HG02870 (cell line): ENCODE results near the gene FOXG1.

ENCODE experiments used
- ATAC-seq: cut with Tn5 transposase; IDR thresholded peaks from one replicate; pipeline ENCODE4 v1.9.1; 2021; ENCODE audit warnings: mild to moderate bottlenecking, moderate library complexity; ENCODE audit not compliant: unreplicated experiment

FOXG1 gene

DNA sequence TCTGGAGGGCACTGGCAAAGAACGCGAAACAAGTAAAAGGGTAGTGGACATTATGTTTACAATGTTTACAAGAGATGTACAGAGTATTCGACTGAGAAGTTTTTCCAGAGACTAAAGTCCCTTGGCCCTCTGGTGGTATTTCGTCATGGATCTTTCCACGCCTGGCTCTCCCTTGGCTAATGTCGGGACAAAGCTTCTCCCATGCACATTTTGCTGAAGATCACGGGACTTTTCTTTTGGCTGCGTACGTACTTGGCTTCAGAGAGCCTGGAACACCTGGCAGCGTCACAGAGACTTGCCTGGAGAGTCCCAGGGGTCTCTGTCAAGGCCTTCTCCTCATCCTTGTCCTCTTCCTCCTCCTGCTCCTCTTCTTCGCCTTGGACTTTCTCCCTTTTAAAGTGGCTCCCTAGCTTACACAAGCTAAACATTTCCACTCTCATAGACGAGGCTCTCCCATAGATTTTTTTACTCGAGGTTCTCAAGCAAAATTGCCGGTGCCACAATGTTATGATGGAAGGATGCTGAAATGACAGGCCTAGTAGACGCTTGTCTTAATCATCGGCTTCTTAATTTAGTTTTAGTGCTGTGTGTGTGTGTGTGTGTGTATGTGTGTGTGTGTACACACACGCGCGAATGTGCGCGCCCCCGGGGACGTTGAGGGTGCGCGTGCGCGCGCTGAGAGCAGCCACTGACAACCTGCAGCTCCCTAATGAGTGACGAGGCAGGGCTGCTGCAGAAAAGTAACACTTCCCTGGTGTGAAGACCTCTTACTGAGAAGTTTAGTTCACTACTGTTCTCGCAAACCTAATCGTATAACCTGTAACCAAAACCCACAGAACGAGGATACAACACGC, 4.9 kb upstream of the FOXG1 start:
- ATAC-seq, result no peak

DNA sequence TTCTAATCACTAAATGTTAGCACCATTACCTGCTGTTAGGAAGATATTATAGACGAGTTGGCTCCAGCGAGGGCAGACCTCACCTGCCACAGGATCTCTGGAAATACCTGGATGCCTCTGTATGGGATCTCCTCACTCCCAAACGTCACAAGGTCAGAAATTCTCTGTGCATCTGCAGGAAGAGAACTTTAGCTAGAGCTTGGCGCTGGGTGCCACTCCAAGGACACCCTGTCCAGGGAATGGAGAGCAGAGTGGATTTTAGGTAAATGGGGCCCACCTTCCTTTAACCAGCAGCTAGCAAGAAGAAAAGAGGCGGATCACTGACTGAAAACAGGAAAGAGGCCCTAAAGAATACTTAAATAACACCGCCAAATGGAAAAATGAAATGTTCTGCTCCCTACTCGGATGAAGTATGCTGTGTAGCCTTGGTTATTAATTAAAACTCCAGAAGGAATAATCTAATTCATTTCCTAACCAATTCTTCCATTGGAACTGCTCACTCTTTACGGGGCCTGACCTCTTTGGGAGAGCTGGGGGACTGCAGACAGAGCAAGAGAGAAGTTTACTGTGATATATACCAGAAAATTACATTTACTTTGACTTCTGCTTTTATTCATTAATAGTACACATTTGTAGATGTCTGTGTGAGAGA, 4.2 kb upstream of the FOXG1 start:
- no peak for ATAC-seq

DNA sequence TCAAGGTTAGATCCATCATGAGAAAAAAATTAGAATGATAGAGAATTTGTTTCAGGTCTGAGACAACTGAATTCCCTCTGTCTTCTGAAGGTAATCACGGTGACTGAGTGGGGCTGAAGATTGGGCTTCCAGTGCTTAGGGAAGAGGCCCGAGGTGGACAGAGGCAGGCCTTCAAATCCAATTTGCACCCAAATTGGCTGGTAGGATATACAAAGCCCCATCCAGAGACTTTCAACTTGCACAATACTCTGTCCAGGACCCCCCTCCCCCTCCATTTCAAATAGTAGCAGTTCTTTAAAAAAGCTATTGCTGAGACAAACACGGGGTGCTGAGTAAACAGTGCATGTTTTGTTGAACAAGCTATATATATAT, 3.6 kb upstream of the FOXG1 start:
- ATAC-seq, result no peak

DNA sequence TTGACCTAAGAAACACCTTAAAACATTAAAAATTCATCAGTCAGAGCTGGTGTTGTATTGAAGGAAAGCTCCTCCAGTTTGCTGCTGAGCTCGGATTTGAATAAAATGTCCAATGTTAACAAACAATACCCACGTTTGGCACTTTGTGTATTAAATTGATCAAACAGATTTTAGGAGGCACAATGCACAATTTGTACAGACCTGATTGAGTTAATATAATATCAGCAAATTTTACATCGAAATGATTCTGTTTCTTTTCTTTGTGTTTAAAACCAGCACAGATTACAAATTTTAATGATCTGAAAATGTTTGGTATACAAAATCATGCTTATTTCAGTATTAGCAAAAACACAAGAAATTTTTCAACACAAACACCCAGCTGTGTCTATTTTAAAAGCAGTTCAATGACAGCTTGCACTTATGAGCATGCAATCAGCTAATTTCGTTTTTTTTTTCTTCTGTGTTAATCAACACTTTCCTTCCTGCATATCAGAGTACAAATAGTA, 2.8 kb upstream of the FOXG1 start:
- no peak for ATAC-seq

DNA sequence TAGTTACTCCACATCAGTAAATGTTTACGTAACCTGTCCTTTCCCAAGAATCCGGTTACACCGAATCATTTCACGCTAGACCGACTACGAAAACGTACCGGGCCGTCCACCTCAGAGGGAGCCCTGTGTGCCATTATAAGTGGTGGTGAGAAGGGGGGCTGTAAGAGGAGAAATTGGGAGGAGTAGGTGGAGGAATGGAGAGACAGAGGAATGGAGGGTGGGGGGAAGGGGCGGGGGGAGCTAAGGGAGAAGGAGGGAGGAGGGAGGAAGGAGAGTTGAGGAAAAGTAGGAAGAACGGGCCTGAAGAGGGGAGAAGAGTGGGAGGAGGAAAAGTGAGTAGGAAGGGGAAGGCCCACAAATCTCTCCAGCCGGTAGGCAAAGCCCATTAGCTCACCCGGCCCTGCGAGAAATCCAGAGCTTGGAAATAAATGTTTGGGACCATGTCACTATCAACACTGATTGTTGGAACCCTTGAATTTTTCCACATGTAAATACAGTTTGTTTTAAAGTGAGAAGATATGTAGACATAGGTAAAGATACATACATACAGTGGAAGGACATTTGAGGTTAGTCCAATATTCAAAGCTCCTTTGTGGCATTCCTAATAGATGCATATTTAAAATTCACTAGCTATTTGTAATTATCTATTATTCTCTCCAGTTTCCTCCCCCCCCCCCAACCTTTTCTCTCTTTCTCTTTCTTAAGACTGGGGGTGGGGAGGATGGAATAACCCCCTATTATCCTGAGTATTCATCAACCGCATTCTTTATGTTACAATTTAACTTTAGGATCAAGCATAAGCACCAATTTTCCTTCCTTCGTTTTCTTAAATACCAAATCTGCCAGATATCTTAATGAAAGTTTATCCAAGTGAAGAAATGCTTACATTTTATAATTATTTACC, 2.1 kb upstream of the FOXG1 start:
- no peak for ATAC-seq

DNA sequence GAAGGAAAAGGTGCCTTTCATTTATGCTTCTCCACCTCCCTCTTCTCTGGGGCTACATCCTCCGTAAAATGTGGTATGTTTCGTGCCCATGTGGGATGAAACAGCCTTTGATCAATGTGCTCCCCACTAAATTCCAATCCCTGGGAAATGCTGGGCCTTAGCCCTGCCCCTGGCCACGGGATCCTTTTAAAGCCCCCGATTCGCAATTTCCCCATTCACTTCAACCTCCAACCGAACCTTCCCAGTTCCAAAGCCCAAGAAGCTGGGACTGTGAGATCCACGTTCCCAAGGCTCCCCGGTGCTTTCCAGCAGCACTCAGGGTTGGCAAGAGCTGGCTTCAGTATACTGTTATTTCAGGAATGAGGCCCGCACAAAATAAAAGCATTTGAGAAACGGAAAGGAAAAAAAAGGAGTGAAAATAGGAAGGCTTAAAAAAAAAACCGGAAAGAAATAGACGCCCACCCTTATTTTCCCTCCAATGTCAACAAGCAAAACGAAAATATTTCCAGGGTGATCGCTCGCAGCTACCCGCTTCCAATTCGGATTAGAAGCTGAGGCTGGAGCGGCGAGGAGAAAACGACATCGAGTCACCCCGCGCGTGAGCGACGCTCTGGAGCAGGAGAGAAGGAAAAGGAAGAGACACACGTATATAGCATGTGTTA, 1.3 kb upstream of the FOXG1 start:
- ATAC-seq, result no peak

DNA sequence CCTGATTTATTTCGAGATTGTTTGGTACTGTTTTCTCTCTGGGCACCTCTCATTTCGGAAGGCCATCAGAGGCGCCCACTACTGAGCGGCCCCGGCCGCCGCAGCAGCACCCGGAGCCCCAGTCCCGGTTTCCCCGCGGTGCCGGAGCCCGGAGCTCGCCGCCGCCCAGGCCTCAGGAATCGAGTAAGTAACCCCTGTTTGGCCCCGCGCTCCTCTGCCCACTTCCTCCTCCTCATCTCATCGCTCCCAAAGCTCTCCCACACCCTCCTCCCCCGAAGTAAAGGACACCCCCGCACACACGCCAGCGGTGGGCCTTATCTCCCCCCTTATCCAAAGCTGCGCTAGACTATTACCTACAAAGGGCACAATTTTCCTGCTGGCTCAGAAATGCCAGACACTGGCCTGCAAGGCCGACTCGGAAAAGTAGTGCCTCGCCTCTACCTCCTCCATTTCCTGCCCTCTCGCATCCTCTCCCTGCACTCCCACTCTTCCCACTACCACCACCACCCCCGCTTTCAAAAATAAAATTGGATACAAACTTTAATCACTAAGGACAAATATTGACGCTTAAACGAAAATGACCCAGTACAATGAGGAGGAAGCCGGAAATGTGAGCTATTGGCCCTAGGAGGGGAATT, 637 bp upstream of the FOXG1 start:
- peak; percentile 31 for ATAC-seq

DNA sequence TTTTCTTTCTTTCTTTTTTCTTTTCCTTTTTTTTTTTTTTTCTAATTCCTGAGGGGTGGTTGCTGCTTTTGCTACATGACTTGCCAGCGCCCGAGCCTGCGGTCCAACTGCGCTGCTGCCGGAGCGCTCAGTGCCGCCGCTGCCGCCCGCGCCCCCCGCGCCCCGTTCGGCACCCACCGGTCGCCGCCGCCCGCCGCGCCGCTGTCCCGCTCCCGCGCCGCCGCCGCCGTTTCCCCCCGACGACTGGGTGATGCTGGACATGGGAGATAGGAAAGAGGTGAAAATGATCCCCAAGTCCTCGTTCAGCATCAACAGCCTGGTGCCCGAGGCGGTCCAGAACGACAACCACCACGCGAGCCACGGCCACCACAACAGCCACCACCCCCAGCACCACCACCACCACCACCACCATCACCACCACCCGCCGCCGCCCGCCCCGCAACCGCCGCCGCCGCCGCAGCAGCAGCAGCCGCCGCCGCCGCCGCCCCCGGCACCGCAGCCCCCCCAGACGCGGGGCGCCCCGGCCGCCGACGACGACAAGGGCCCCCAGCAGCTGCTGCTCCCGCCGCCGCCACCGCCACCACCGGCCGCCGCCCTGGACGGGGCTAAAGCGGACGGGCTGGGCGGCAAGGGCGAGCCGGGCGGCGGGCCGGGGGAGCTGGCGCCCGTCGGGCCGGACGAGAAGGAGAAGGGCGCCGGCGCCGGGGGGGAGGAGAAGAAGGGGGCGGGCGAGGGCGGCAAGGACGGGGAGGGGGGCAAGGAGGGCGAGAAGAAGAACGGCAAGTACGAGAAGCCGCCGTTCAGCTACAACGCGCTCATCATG, 654 bp downstream of the FOXG1 start:
- ATAC-seq, result no peak

DNA sequence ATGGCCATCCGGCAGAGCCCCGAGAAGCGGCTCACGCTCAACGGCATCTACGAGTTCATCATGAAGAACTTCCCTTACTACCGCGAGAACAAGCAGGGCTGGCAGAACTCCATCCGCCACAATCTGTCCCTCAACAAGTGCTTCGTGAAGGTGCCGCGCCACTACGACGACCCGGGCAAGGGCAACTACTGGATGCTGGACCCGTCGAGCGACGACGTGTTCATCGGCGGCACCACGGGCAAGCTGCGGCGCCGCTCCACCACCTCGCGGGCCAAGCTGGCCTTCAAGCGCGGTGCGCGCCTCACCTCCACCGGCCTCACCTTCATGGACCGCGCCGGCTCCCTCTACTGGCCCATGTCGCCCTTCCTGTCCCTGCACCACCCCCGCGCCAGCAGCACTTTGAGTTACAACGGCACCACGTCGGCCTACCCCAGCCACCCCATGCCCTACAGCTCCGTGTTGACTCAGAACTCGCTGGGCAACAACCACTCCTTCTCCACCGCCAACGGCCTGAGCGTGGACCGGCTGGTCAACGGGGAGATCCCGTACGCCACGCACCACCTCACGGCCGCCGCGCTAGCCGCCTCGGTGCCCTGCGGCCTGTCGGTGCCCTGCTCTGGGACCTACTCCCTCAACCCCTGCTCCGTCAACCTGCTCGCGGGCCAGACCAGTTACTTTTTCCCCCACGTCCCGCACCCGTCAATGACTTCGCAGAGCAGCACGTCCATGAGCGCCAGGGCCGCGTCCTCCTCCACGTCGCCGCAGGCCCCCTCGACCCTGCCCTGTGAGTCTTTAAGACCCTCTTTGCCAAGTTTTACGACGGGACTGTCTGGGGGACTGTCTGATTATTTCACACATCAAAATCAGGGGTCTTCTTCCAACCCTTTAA, 1.5 kb downstream of the FOXG1 start:
- ATAC-seq, result no peak

DNA sequence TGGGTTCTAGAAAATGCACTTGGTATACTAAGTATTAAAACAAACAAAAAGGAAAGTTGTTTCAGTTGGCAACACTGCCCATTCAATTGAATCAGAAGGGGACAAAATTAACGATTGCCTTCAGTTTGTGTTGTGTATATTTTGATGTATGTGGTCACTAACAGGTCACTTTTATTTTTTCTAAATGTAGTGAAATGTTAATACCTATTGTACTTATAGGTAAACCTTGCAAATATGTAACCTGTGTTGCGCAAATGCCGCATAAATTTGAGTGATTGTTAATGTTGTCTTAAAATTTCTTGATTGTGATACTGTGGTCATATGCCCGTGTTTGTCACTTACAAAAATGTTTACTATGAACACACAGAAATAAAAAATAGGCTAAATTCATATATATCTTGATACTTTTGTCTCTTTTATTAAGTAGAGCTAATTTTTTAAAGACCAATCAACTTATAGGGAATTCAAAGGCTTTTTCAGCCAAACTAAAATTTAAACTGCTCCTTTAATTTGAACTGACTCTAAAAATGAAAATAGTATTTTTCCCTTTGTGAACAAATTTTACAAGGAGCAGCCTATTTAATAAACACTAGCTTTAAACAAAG, 2.8 kb downstream of the FOXG1 start:
- no peak for ATAC-seq

DNA sequence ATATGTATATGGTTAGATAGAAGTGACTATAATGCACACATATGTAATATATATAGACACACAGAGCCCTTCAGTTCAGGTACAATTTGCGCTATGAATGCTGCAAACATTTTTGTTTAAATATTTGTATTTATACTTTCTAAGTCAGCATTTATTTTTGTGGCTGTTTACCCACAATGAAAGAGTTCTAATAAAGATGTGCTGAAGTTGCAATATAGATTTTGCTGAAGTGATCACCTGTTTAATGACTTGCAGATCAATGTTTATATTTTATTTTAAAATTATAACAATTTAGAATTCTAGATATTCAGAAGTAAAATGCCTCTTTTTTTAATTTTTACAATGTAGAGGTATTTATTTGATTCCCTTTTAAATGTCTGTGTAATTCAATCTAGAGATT, 3.5 kb downstream of the FOXG1 start:
- no peak for ATAC-seq

DNA sequence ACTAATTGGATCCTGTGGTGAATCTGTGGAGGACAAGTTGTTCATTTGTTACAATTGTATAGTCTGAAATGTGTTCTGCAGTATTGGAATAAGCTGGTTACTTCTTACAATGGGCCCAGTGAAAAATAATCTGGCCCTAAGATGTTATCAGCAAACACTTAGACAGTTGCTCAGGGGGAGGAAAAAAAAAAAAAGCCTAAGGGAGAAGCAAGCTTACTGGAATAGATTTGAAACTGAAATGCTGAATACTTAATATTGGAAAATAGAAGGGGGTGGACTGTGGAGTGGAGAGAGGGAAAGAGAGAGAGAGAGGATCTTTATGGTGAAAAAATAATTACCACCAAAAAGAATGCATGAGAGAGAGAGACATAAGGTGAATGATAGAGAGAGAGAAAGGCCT, 4.0 kb downstream of the FOXG1 start:
- no peak for ATAC-seq

DNA sequence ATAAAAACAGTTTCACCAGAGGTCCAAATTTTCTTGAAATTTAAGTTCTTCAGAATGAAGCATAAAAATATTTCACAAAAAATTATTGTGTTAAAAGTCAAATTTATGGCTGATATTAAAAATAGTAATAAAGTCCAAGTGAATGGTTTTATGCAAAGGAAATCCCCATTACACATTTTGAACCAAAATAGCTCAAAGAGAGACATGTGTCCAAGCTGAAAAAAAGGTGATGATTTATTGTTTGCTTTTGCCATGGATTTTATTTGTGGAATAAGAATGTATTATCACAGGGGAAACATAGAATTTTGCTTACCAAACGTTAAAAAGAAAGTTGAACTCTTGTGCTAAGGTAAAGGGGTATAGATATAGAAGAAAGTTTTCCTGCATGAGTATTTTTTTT, 4.6 kb downstream of the FOXG1 start:
- ATAC-seq, result no peak

DNA sequence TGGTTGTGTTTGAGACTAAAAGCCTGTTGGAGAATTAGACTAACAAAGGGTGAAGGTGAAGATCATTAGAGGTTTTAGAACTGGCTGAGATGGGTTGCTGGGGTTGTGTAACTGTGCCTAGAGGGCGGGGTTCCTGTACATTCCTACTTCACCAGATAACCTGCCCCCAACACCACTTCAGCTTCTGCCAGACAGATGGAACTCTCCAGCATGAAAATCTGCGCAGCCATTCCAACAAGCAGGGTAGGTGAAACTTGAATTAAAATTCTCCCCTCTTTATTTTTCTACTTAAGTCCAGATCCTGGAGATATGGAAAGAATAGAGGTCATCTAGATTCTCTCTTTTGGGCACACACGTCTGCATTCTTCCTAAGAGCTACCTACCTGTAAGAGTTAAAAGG, 6.0 kb downstream of the FOXG1 start:
- no peak for ATAC-seq

DNA sequence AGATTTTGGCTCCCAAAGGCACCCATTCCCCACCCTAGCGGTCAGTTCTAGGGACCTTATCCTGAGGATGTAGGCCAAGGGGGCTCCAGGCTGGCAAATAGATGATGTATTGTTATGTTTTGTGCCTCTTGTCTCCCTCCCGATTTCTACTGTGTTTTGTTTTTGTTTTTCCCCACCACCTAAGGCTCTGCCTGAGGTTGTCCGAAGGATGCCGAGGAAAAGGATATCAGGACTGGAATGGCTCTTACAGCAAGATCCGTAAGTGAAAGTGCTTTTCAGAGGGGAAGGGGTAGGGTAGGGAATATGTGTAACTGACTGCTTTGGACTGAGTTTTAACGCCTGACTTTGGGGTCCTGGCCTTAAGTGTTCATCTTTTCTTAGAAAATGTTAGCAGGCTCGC, 6.6 kb downstream of the FOXG1 start:
- ATAC-seq, result no peak

DNA sequence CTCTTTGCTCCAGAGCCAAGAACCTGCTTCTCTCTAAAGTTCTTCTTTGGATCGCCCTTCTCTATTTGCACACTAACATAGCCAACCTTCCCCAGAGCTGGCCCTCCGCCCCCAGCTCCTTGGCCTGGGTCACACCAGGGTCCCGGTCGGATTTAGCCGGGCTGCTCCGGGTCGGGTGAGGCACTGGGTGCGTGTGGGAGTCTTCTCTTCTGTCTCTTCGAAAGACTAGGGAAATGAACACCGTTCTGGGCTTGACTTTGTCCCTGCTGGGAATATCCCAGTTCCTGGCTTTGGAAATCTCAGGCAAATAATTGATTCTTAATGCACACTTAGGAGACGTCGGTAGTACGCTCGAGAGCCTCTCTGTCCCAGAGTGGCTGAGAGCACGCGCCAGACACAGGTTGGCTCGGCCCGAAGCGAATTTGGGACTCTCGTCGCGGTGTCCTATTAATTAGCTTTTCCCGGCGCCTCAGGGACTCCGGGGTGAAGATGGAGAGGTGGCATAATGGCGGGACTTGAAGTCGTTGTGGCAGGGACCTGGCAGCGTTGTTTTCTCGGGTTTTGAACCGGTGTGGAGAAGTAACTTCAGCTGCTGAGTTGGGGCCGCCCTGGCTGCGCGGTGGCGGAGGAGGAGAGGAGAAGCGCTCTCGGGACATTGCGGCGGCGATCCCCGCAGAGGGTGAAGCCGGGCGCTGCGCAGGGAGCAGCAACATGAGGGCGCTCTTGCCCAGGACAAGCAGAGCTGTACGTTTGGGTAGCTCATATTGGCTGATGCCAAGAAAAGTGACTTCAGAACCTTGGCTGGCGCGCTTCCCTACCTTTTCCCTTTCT, 7.5 kb downstream of the FOXG1 start:
- ATAC-seq, result peak; percentile 86
